HG02840 (cell line): Measurements from ENCODE around the gene CARD9.
"Not testable (repeated sequence)": the region's sequence is repeated elsewhere in the genome, so short reads cannot be mapped to it uniquely, and the experiment has no call there.

Experiments used
- ATAC-seq: cut with Tn5 transposase; IDR thresholded peaks from one replicate; pipeline ENCODE4 v1.9.1; 2021; ENCODE audit warnings: mild to moderate bottlenecking, moderate library complexity, moderate number of reproducible peaks; ENCODE audit not compliant: unreplicated experiment, low FRiP score

CARD9 gene

GRCh38 chr9:136326761-136327303 is 46.6 kb downstream of the CARD9 start:
- ATAC-seq, result no peak

GRCh38 chr9:136326061-136326760 is 47.3 kb downstream of the CARD9 start:
- ATAC-seq, result no peak

GRCh38 chr9:136325358-136325757 is 48.1 kb downstream of the CARD9 start:
- no peak for ATAC-seq

- ATAC-seq, result no peak
Observed at GRCh38 chr9:136324501-136325300, 48.8 kb downstream of the CARD9 start.

- ATAC-seq, result no peak
Observed at GRCh38 chr9:136323371-136323789, 50.1 kb downstream of the CARD9 start.

- ATAC-seq, result no peak
Observed at GRCh38 chr9:136322756-136323330, 50.6 kb downstream of the CARD9 start.

GRCh38 chr9:136321561-136321960 is 51.9 kb downstream of the CARD9 start:
- no peak for ATAC-seq

GRCh38 chr9:136320972-136321371 is 52.5 kb downstream of the CARD9 start:
- not testable (repeated sequence) for ATAC-seq

GRCh38 chr9:136319955-136320354 is 53.5 kb downstream of the CARD9 start:
- ATAC-seq, result not testable (repeated sequence)

GRCh38 chr9:136319244-136319643 is 54.2 kb downstream of the CARD9 start:
- not testable (repeated sequence) for ATAC-seq

- ATAC-seq, result no peak
Observed at GRCh38 chr9:136318776-136319241, 54.7 kb downstream of the CARD9 start.

GRCh38 chr9:136318111-136318775 is 55.2 kb downstream of the CARD9 start:
- ATAC-seq, result no peak

GRCh38 chr9:136317695-136318094 is 55.8 kb downstream of the CARD9 start:
- ATAC-seq, result no peak

GRCh38 chr9:136316896-136317676 is 56.4 kb downstream of the CARD9 start:
- no peak for ATAC-seq

- ATAC-seq, result no peak
Observed at GRCh38 chr9:136316271-136316751, 57.2 kb downstream of the CARD9 start.

- no peak for ATAC-seq
Observed at GRCh38 chr9:136314944-136315343, 58.5 kb downstream of the CARD9 start.

- ATAC-seq, result no peak
Observed at GRCh38 chr9:136314056-136314416, 59.4 kb downstream of the CARD9 start.
